Measurements from ENCODE around the gene VPS18.

Gene VPS18

DNA sequence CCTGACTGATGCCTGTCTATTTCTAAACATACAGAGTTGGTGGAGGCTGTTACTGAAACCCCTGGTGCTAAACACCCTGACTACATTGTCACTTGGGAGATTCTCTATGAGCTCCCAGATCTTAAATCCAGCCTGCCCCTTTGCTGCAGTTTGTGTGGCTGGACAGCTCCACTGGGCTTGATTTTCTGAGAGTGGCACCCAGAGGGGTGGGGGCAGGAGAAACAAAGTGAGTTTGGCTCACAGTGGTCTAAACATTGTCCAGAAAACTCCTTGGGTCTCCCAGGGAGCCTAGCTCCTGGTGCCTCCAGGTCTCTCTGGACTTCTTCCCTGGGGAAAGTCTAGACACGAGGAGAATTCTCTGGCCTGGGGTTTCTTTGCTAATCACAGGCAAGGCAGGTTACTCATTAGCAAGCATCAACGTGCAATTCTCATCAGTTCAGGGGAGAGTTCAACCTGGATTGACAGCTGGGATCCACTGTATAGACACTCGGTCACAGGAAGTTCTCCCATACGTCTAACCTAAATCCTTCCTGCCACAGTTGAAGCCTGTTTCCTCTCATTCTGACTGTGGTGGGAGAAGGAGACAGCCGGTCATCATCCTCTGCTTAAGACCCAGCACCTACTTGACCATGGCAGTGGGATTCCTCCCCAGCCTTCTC lies 27.8 kb downstream of the VPS18 start:
- DNase-seq (ENCODE audit: low read depth, low spot score) = no peak

- DNase-seq (ENCODE audit: low read depth, low spot score) = no peak
These were observed 28.4 kb downstream of the VPS18 start for GRCh38 chr15:40922608-40923005.

GRCh38 chr15:40923551-40923950 lies 29.3 kb downstream of the VPS18 start:
- no peak for DNase-seq (ENCODE audit: low read depth, low spot score)

- no peak for DNase-seq (ENCODE audit: low read depth, low spot score)
These were observed 31.2 kb downstream of the VPS18 start for GRCh38 chr15:40925495-40925862.

GRCh38 chr15:40925863-40926658 lies 31.8 kb downstream of the VPS18 start:
- DNase-seq (ENCODE audit: low read depth, low spot score) = no peak

- no peak for DNase-seq (ENCODE audit: low read depth, low spot score)
These were observed 32.6 kb downstream of the VPS18 start for GRCh38 chr15:40926659-40927494.

GRCh38 chr15:40927495-40927872 lies 33.2 kb downstream of the VPS18 start:
- DNase-seq (ENCODE audit: low read depth, low spot score) = no peak

- DNase-seq (ENCODE audit: low read depth, low spot score) = no peak
These were observed 33.9 kb downstream of the VPS18 start for GRCh38 chr15:40927873-40928806.

DNA sequence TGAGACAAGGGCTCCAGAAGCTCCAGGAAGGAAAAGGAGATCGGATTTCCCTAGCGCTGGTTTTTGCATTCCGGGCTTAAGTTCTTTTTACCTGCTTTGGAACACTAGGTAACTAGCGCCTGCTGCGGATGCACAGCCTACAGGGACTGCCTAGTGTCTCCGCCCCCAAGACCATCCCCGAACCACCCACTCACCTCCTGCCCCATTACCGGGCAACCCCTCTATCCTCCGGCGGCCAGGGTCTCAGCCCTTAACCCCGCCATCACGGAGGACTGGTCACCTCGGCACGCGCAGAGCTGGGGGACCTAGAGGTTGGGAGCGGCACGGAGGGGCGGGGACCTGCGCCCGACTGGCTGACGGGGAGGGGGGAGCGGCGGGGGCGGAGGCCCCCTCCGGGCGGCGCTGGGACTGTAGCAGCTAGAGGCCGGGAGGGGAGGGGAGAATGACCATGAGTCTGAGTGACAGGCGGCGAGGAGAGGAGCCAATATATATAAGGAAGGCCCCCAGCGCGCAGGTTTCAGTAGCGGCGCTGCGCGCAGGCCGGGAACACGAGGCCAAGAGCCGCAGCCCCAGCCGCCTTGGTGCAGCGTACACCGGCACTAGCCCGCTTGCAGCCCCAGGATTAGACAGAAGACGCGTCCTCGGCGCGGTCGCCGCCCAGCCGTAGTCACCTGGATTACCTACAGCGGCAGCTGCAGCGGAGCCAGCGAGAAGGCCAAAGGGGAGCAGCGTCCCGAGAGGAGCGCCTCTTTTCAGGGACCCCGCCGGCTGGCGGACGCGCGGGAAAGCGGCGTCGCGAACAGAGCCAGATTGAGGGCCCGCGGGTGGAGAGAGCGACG lies 34.8 kb downstream of the VPS18 start, which contains the start of gene DLL4:
Gene DLL4 (plus strand): TSS at position 520 of the 839 bp plus-strand sequence. CDS start 329 bp downstream, outside the sequence.
- no peak for DNase-seq (ENCODE audit: low read depth, low spot score)

GRCh38 chr15:40929660-40930429 lies 35.6 kb downstream of the VPS18 start:
- DNase-seq (ENCODE audit: low read depth, low spot score) = no peak

GRCh38 chr15:40930430-40931299 lies 36.4 kb downstream of the VPS18 start:
- DNase-seq (ENCODE audit: low read depth, low spot score) = no peak

DNA sequence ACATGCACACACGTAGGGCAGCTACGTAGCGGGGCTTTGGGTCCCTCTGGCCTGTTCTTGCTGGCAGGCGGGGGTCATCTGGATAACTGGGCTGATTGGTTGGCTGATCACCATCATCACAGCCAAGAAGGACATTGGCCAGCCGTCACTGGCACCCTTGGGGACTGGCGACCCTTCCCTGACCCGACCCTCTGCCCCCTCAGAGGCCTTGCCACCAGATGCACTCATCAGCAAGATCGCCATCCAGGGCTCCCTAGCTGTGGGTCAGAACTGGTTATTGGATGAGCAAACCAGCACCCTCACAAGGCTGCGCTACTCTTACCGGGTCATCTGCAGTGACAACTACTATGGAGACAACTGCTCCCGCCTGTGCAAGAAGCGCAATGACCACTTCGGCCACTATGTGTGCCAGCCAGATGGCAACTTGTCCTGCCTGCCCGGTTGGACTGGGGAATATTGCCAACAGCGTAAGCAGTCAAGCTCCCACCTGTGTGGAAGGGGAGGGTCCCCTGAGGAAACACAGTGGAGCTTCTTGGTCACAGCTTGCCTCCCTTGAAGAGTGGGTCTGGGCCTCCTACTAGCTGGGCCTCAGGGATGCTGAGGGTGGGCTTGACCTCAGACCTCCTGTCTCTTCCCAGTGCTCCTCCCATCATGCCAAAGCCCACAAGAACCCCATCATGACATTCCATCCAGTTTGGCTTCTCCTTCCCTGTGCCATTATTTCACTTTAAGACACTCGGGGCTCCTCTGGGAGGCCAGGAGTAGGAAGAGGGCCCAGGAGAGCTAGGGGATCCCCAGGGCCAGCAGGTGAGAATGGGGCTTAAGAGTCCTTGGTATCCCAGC lies 37.3 kb downstream of the VPS18 start:
- DNase-seq (ENCODE audit: low read depth, low spot score) = no peak

DNA sequence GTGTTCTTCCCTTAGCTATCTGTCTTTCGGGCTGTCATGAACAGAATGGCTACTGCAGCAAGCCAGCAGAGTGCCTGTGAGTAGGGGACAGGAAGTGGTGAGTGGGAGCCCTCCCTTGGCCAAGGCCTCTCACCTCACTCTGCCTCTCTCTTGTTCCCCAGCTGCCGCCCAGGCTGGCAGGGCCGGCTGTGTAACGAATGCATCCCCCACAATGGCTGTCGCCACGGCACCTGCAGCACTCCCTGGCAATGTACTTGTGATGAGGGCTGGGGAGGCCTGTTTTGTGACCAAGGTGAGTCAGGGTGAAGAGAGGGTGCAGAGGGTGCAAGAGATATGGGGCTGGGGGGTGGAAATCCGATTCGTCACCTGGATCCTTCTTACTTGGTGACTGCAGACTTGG lies 37.9 kb downstream of the VPS18 start:
- DNase-seq (ENCODE audit: low read depth, low spot score) = no peak

DNA sequence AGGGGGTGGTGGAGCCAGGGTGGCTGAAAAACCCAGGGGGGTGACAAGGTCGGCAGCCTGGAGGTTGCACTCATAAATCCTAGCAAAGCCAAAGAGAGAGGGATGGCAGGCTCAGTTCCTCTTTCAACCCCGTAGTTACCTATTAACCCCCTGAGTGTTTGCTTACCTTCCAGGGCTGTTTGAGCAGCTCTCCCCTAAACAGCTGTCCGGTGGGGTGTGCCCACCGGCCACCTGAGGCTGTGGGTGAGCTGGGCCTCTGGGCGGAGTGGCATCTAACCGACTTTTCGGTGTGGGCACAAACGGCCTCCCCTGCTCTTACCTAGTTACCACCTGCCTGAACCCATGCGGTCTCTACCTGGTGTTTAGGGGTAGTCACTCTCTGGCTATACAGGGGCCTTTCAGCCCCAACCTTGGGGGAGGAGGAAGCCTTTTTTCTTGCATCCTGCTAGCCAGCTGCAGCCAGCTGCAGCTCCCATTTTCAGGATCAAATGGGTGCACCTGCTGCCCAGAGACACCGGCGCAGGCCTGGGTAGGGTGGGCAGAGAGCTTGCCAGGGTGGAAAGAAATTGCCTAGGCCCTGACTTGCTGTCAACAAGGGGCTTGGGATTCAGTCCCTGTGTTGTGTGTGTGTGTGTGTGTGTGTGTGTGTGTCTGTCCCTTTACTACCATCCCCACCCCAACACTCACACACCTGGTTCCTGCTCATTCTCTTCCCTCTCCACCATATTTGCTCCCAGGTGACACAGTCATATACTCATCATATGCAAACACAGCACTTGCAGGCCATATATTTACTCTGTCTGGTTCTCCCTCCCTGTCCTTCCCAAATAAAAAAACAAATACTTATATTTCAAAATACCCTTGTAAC lies 38.6 kb downstream of the VPS18 start:
- no peak for DNase-seq (ENCODE audit: low read depth, low spot score)

- no peak for DNase-seq (ENCODE audit: low read depth, low spot score)
These were observed 39.3 kb downstream of the VPS18 start for GRCh38 chr15:40933517-40933902.

DNA sequence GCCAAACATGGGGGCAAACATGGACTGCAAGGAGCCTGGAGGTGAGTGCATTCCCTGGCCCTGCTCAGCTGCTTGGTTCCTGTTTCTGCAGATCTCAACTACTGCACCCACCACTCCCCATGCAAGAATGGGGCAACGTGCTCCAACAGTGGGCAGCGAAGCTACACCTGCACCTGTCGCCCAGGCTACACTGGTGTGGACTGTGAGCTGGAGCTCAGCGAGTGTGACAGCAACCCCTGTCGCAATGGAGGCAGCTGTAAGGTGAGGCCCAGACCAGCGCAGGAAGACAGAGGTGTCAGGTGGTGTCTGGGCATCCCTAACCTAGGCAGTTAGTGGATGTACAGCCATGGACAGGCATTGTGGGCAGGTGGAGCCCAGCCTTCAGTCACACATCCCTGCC lies 40.2 kb downstream of the VPS18 start:
- no peak for DNase-seq (ENCODE audit: low read depth, low spot score)

- DNase-seq (ENCODE audit: low read depth, low spot score) = no peak
These were observed 42.0 kb downstream of the VPS18 start for GRCh38 chr15:40936234-40936708.

All from iPS DF 19.7 (cell line).